ENCODE results near the gene EID2.

The EID2 gene

GRCh38 chr19:39497996-39498797, 41.8 kb downstream of the EID2 start:
- no peak overlapping the region for H3K9ac ChIP-seq (ENCODE audit: low read length)
- H3K27me3 ChIP-seq (ENCODE audit: control insufficient read depth, insufficient read depth, low read length): peaks cover 48% of the 10 kb centered on the region

GRCh38 chr19:39497701-39497995, 42.3 kb downstream of the EID2 start:
- Histone ChIP-seq H3K4me1 (ENCODE audit: control insufficient read depth, insufficient read depth, low read length) (peaks cover 9% of the 10 kb centered on the region), H3K9ac (ENCODE audit: low read length) (no peak overlapping the region), H3K36me3 (ENCODE audit: control insufficient read depth, insufficient read depth, low read length) (no peaks in the 10 kb centered on the region), H3K9me3 (ENCODE audit: control insufficient read depth, low read length) (no peaks in the 10 kb centered on the region), H3K27me3 (ENCODE audit: control insufficient read depth, insufficient read depth, low read length) (peaks cover 43% of the 10 kb centered on the region), H3K4me3 (ENCODE audit: low read length) (no peak overlapping the region)

More at GRCh38 chr19:39497996-39498797, 41.8 kb downstream of the EID2 start:
- peaks cover 9% of the 10 kb centered on the region for H3K4me1 ChIP-seq (ENCODE audit: control insufficient read depth, insufficient read depth, low read length)
- no peak overlapping the region for H3K4me3 ChIP-seq (ENCODE audit: low read length)
- no peaks in the 10 kb centered on the region for H3K9me3 ChIP-seq (ENCODE audit: control insufficient read depth, low read length)
- H3K36me3 ChIP-seq (ENCODE audit: control insufficient read depth, insufficient read depth, low read length): no peaks in the 10 kb centered on the region

GRCh38 chr19:39496063-39496462, 43.9 kb downstream of the EID2 start:
- H3K27me3 ChIP-seq (ENCODE audit: control insufficient read depth, insufficient read depth, low read length): peaks cover 43% of the 10 kb centered on the region

GRCh38 chr19:39494661-39495060, 45.3 kb downstream of the EID2 start:
- Histone ChIP-seq H3K4me3 (ENCODE audit: low read length) (no peak overlapping the region), H3K27me3 (ENCODE audit: control insufficient read depth, insufficient read depth, low read length) (peaks cover 33% of the 10 kb centered on the region), H3K4me1 (ENCODE audit: control insufficient read depth, insufficient read depth, low read length) (peaks cover 9% of the 10 kb centered on the region), H3K9ac (ENCODE audit: low read length) (no peak overlapping the region), H3K9me3 (ENCODE audit: control insufficient read depth, low read length) (no peaks in the 10 kb centered on the region), H3K36me3 (ENCODE audit: control insufficient read depth, insufficient read depth, low read length) (no peaks in the 10 kb centered on the region)

More at GRCh38 chr19:39496063-39496462, 43.9 kb downstream of the EID2 start:
- Histone ChIP-seq H3K9ac (ENCODE audit: low read length) (no peak overlapping the region), H3K4me3 (ENCODE audit: low read length) (no peak overlapping the region), H3K9me3 (ENCODE audit: control insufficient read depth, low read length) (no peaks in the 10 kb centered on the region), H3K4me1 (ENCODE audit: control insufficient read depth, insufficient read depth, low read length) (peaks cover 9% of the 10 kb centered on the region), H3K36me3 (ENCODE audit: control insufficient read depth, insufficient read depth, low read length) (no peaks in the 10 kb centered on the region)

DNA sequence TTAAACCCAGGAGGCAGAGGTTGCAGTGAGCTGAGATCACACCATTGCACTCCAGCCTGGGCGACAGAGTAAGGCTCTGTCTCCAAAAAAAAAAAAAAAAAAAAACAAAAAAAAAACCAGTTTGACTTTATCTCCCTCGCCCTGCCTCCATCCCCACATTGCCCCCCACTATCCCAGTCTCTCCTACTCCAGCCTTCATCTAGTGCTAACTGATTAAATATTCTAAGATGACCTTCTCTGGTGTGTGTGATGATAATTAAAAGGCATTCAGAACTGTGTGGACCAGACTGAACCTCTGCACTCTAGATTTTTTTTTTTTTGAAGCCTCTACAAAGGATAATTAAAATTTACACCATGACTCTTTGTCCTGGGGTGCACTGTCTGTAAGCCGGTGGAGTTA, 47.2 kb downstream of the EID2 start:
- Histone ChIP-seq H3K9me3 (ENCODE audit: control insufficient read depth, low read length) (no peaks in the 10 kb centered on the region), H3K9ac (ENCODE audit: low read length) (no peak overlapping the region), H3K4me1 (ENCODE audit: control insufficient read depth, insufficient read depth, low read length) (peaks cover under 1% of the 10 kb centered on the region), H3K27me3 (ENCODE audit: control insufficient read depth, insufficient read depth, low read length) (peaks cover 14% of the 10 kb centered on the region), H3K4me3 (ENCODE audit: low read length) (no peak overlapping the region), H3K36me3 (ENCODE audit: control insufficient read depth, insufficient read depth, low read length) (peaks cover 6% of the 10 kb centered on the region)

GRCh38 chr19:39492225-39492624, 47.7 kb downstream of the EID2 start:
- no peaks in the 10 kb centered on the region for H3K4me1 ChIP-seq (ENCODE audit: control insufficient read depth, insufficient read depth, low read length)
- H3K9ac ChIP-seq (ENCODE audit: low read length): no peak overlapping the region
- H3K27me3 ChIP-seq (ENCODE audit: control insufficient read depth, insufficient read depth, low read length): peaks cover 9% of the 10 kb centered on the region
- no peaks in the 10 kb centered on the region for H3K9me3 ChIP-seq (ENCODE audit: control insufficient read depth, low read length)
- H3K4me3 ChIP-seq (ENCODE audit: low read length): no peak overlapping the region
- H3K36me3 ChIP-seq (ENCODE audit: control insufficient read depth, insufficient read depth, low read length): peaks cover 6% of the 10 kb centered on the region

GRCh38 chr19:39489756-39490155, 50.2 kb downstream of the EID2 start:
- H3K9me3 ChIP-seq (ENCODE audit: control insufficient read depth, low read length): no peaks in the 10 kb centered on the region
- H3K27me3 ChIP-seq (ENCODE audit: control insufficient read depth, insufficient read depth, low read length): no peaks in the 10 kb centered on the region
- H3K9ac ChIP-seq (ENCODE audit: low read length): no peak overlapping the region
- no peak overlapping the region for H3K4me3 ChIP-seq (ENCODE audit: low read length)
- peaks cover 6% of the 10 kb centered on the region for H3K36me3 ChIP-seq (ENCODE audit: control insufficient read depth, insufficient read depth, low read length)
- no peaks in the 10 kb centered on the region for H3K4me1 ChIP-seq (ENCODE audit: control insufficient read depth, insufficient read depth, low read length)

Measured in mucosa of stomach (tissue), 1 donor.